ENCODE results near the gene ZFP36L1.

Gene ZFP36L1

GRCh38 chr14:68811171-68811570, 18.3 kb upstream of the ZFP36L1 start:
- Histone ChIP-seq H3K4me1 (peaks cover 19% of the 10 kb centered on the region), H3K9me3 (no peaks in the 10 kb centered on the region), H3K4me3 (no peak overlapping the region), H3K27me3 (ENCODE audit: low read depth) (no peaks in the 10 kb centered on the region), H3K36me3 (replicated peaks) (no peaks in the 10 kb centered on the region)
- no peak for DNase-seq (ENCODE audit: low spot score in 2 of 2)
- in situ Hi-C loops (cut with MboI; ENCODE audit: low sequenced_read_pairs), result loop anchor here (10.0 kb wide), 1 partner anchor 566 kb away; no protein-coding TSS in a partner anchor

GRCh38 chr14:68810173-68811153, 17.6 kb upstream of the ZFP36L1 start:
- Histone ChIP-seq H3K4me1 (peaks cover 12% of the 10 kb centered on the region), H3K9me3 (no peaks in the 10 kb centered on the region), H3K27me3 (ENCODE audit: low read depth) (no peaks in the 10 kb centered on the region), H3K4me3 (no peak overlapping the region), H3K36me3 (replicated peaks) (no peaks in the 10 kb centered on the region)
- in situ Hi-C loops (cut with MboI; ENCODE audit: low sequenced_read_pairs), result loop anchor here (10.0 kb wide), 1 partner anchor 566 kb away; no protein-coding TSS in a partner anchor
- DNase-seq (ENCODE audit: low spot score in 2 of 2), result no peak

GRCh38 chr14:68809524-68809923, 16.7 kb upstream of the ZFP36L1 start:
- Histone ChIP-seq H3K9me3 (no peaks in the 10 kb centered on the region), H3K4me1 (peaks cover 3% of the 10 kb centered on the region), H3K4me3 (no peak overlapping the region), H3K27me3 (ENCODE audit: low read depth) (no peaks in the 10 kb centered on the region), H3K36me3 (replicated peaks) (no peaks in the 10 kb centered on the region)
- in situ Hi-C loops (cut with MboI; ENCODE audit: low sequenced_read_pairs), result no loop called here
- DNase-seq (ENCODE audit: low spot score in 2 of 2), result no peak

- DNase-seq (ENCODE audit: low spot score in 2 of 2), result no peak
- H3K4me3 ChIP-seq, result no peak overlapping the region
- in situ Hi-C loops (cut with MboI; ENCODE audit: low sequenced_read_pairs), result no loop called here
- no peaks in the 10 kb centered on the region for H3K36me3 ChIP-seq (replicated peaks)
- H3K9me3 ChIP-seq, result no peaks in the 10 kb centered on the region
- no peaks in the 10 kb centered on the region for H3K27me3 ChIP-seq (ENCODE audit: low read depth)
- no peaks in the 10 kb centered on the region for H3K4me1 ChIP-seq
Observed at GRCh38 chr14:68808696-68809480, 16.0 kb upstream of the ZFP36L1 start.

- Histone ChIP-seq H3K4me1 (no peaks in the 10 kb centered on the region), H3K27me3 (ENCODE audit: low read depth) (no peaks in the 10 kb centered on the region), H3K4me3 (no peak overlapping the region), H3K9me3 (no peaks in the 10 kb centered on the region), H3K36me3 (replicated peaks) (no peaks in the 10 kb centered on the region)
- DNase-seq (ENCODE audit: low spot score in 2 of 2), result no peak
- in situ Hi-C loops (cut with MboI; ENCODE audit: low sequenced_read_pairs), result no loop called here
Observed at GRCh38 chr14:68807987-68808386, 15.1 kb upstream of the ZFP36L1 start.

GRCh38 chr14:68807148-68807600, 14.3 kb upstream of the ZFP36L1 start:
- no peak for DNase-seq (ENCODE audit: low spot score in 2 of 2)
- no peaks in the 10 kb centered on the region for H3K4me1 ChIP-seq
- no peaks in the 10 kb centered on the region for H3K36me3 ChIP-seq (replicated peaks)
- H3K4me3 ChIP-seq, result no peak overlapping the region
- in situ Hi-C loops (cut with MboI; ENCODE audit: low sequenced_read_pairs), result no loop called here
- no peaks in the 10 kb centered on the region for H3K27me3 ChIP-seq (ENCODE audit: low read depth)
- H3K9me3 ChIP-seq, result peaks cover 3% of the 10 kb centered on the region; the same call in 1 of the 2 replicates

- Histone ChIP-seq H3K4me1 (no peaks in the 10 kb centered on the region), H3K27me3 (ENCODE audit: low read depth) (no peaks in the 10 kb centered on the region), H3K36me3 (replicated peaks) (no peaks in the 10 kb centered on the region), H3K9me3 (peaks cover 3% of the 10 kb centered on the region; the same call in 1 of the 2 replicates), H3K4me3 (no peak overlapping the region)
- in situ Hi-C loops (cut with MboI; ENCODE audit: low sequenced_read_pairs), result no loop called here
- no peak for DNase-seq (ENCODE audit: low spot score in 2 of 2)
Observed at GRCh38 chr14:68806526-68807147, 13.8 kb upstream of the ZFP36L1 start.

GRCh38 chr14:68805414-68805813, 12.5 kb upstream of the ZFP36L1 start:
- H3K9me3 ChIP-seq, result peaks cover 3% of the 10 kb centered on the region
- H3K27me3 ChIP-seq (ENCODE audit: low read depth), result no peaks in the 10 kb centered on the region
- H3K4me1 ChIP-seq, result no peaks in the 10 kb centered on the region
- in situ Hi-C loops (cut with MboI; ENCODE audit: low sequenced_read_pairs), result no loop called here
- no peak overlapping the region for H3K4me3 ChIP-seq
- no peaks in the 10 kb centered on the region for H3K36me3 ChIP-seq (replicated peaks)
- DNase-seq (ENCODE audit: low spot score in 2 of 2), result no peak

GRCh38 chr14:68801631-68802030, 8.8 kb upstream of the ZFP36L1 start:
- no peak for DNase-seq (ENCODE audit: low spot score in 2 of 2)
- in situ Hi-C loops (cut with MboI; ENCODE audit: low sequenced_read_pairs), result no loop called here
- Histone ChIP-seq H3K36me3 (replicated peaks) (no peaks in the 10 kb centered on the region), H3K4me3 (no peak overlapping the region), H3K4me1 (peaks cover 4% of the 10 kb centered on the region; the same call in 1 of the 2 replicates), H3K9me3 (peaks cover 3% of the 10 kb centered on the region), H3K27me3 (ENCODE audit: low read depth) (no peaks in the 10 kb centered on the region)

- DNase-seq (ENCODE audit: low spot score in 2 of 2), result no peak
- no peaks in the 10 kb centered on the region for H3K36me3 ChIP-seq (replicated peaks)
- H3K9me3 ChIP-seq, result peaks cover 3% of the 10 kb centered on the region
- in situ Hi-C loops (cut with MboI; ENCODE audit: low sequenced_read_pairs), result no loop called here
- H3K4me1 ChIP-seq, result peaks cover 10% of the 10 kb centered on the region; the same call in 1 of the 2 replicates
- no peaks in the 10 kb centered on the region for H3K27me3 ChIP-seq (ENCODE audit: low read depth)
- no peak overlapping the region for H3K4me3 ChIP-seq
Observed at GRCh38 chr14:68800953-68801352, 8.1 kb upstream of the ZFP36L1 start.

GRCh38 chr14:68800390-68800789, 7.5 kb upstream of the ZFP36L1 start:
- H3K4me1 ChIP-seq, result peaks cover 10% of the 10 kb centered on the region; the same call in 1 of the 2 replicates
- peaks cover 3% of the 10 kb centered on the region for H3K9me3 ChIP-seq
- in situ Hi-C loops (cut with MboI; ENCODE audit: low sequenced_read_pairs), result no loop called here
- no peaks in the 10 kb centered on the region for H3K36me3 ChIP-seq (replicated peaks)
- H3K4me3 ChIP-seq, result no peak overlapping the region
- no peak for DNase-seq (ENCODE audit: low spot score in 2 of 2)
- H3K27me3 ChIP-seq (ENCODE audit: low read depth), result no peaks in the 10 kb centered on the region

- peaks cover 3% of the 10 kb centered on the region for H3K9me3 ChIP-seq
- in situ Hi-C loops (cut with MboI; ENCODE audit: low sequenced_read_pairs), result no loop called here
Observed at GRCh38 chr14:68798621-68799020, 5.8 kb upstream of the ZFP36L1 start.

GRCh38 chr14:68797121-68797670, 4.3 kb upstream of the ZFP36L1 start:
- peaks cover 21% of the 10 kb centered on the region for H3K4me1 ChIP-seq
- H3K4me3 ChIP-seq, result no peak overlapping the region
- in situ Hi-C loops (cut with MboI; ENCODE audit: low sequenced_read_pairs), result no loop called here
- H3K27me3 ChIP-seq (ENCODE audit: low read depth), result no peaks in the 10 kb centered on the region
- no peaks in the 10 kb centered on the region; the same call in 1 of the 2 replicates for H3K9me3 ChIP-seq
- H3K36me3 ChIP-seq (replicated peaks), result no peaks in the 10 kb centered on the region; the same call in 1 of the 2 replicates
- DNase-seq (ENCODE audit: low spot score in 2 of 2), result no peak

More at GRCh38 chr14:68798621-68799020, 5.8 kb upstream of the ZFP36L1 start:
- H3K4me1 ChIP-seq, result peaks cover 21% of the 10 kb centered on the region
- no peaks in the 10 kb centered on the region for H3K36me3 ChIP-seq (replicated peaks)
- H3K27me3 ChIP-seq (ENCODE audit: low read depth), result no peaks in the 10 kb centered on the region
- no peak overlapping the region for H3K4me3 ChIP-seq
- no peak for DNase-seq (ENCODE audit: low spot score in 2 of 2)
